CD1c-positive myeloid dendritic cell (primary cell): ENCODE data around the gene CTDSPL.

Experiments
- DNase-seq: peaks from one replicate; pipeline ENCODE4 v3.0.0-alpha.2; 2016; ENCODE audit errors: extremely low spot score

The CTDSPL gene

DNA sequence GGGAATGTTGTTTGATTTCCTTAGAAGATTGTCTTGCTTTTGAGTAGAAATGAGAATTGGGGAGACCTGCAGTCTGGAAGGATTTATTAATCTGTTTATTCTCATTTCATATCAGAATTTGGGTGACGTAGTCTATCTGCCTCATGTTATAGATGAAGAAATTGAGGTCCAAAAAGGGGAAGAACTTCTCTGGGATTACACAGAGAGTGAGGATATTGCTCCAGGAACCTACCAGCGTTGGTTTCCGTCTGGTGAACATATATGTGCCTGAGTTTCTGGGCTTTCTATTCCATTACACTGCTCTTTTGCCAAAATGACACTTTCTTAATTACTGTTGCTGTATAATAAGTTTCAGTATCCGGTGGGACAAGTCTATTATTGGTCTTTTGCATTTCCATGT lies 51.8 kb downstream of the CTDSPL start:
- peak; percentile 15 for DNase-seq

DNA sequence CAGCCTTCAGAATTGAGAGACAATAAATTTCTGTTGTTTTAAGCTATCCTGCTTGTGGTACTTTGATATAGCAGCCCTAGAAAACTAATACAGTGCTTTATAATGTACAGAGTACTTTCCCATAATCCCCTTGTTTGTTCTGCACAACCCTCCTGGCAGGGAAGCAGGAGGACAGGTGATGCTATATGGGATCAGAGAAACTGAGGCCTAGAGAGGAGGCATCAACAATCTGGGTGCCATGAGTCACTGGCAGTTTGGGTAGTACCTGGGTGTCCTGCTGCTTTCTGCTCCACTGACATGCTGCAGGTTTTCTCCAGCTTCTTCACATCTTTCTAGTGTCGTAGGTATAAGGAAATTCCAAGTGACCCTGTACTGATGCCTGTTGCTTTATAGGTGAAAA lies 55.0 kb downstream of the CTDSPL start:
- DNase-seq = no peak

DNA sequence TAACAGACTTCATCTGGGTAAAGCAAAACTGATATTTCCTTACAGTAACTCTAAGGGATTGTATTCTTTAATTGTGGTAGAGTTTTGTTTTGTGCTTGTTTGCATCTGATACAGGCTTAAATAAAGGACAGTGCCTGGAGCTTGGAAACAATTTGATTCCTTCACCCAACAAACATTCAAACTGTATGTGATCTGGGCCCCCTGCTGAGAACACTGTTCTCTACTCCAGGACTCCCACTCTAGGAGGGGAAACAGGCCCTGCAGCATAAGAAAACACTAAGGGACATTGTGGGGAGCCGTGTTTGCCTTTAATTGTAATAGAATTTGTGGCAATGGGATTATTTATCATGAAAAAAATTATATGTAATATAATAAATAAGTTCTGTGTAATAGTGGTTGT lies 56.9 kb downstream of the CTDSPL start:
- no peak for DNase-seq

DNA sequence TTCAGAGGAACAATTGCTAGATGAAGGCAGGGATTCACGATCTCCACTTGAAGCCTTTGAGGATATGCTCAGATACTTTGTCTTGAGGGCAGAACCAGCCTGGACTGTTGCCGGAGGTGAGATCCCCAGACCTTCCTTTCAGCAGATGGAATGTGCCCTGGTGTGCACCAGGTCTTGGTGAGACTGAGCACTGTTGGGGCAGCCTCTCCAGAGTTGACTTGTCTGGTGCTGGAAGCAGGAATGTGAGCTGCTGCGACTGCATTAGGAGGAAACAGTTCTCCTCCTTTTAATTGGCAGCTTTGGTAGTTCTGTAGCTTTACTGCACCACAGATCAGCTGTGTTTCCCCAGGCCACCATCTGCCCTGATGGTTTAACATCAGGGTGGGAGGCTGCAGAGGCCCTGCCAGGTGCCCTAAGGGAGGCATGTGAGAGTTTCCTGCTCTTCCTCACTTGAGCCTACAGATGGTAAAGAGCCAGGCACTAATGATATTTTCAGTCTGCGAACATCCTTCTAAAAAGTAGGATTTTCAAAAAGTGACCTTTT lies 58.5 kb downstream of the CTDSPL start:
- no peak for DNase-seq

DNA sequence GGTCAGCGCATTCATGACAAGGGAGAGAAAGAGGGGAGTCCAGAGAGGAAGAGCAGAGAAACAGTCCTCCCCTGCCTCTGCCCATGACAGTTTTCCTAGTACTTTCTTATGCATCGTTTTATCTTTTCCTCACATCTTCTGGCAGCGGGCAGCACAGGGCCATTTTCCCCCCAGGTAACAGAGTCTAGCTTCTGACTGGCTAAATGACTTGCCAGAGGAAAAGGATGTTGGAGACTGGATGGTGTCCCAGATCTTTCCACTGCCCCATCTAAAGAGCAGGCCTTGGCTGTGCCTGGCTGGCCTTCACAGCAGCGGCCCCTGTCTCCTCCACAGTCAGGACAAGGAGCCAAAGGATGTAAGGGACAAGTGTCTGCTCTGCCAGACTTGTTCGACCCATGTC lies 59.3 kb downstream of the CTDSPL start:
- DNase-seq = no peak

DNA sequence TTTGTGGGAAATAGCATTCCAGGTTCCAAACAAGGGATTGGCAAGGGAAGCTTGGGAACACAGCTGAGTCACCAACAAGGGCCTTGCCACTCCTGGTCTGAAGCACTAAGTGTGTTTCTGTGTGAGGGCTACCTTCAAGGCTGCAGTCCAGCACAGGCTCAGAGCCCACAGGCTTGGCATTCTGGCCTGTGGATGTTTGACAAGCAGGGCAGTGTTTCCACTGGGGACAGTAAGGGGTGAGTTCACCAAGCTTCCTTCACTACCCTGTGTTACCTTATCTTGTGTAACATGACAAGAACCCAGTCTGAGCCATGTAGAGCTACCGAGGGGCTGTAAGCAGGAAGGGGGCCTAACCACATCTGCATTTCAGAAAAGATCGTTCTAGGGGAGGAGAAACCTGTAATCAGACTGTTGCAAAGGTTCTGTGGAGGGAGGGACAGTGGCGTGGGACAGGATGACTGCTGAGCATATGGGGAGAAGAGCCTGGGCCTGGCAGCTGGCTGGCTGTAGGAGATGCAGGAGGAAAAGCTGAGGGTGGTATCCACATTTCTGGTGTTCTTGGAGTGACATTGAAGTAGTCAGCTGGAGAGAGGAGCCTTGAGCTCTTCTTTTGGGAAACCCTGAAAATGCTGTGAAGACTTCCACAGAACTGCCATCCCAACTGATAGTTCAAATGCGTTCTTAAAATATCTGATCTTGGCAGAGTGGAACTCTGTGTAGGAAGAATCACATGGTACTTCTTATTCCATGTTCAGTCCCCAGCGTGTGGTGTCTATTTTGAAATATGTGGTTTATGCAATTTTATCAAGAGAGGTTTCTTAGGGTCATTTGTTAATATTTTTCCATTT lies 61.3 kb downstream of the CTDSPL start:
- DNase-seq = no peak

DNA sequence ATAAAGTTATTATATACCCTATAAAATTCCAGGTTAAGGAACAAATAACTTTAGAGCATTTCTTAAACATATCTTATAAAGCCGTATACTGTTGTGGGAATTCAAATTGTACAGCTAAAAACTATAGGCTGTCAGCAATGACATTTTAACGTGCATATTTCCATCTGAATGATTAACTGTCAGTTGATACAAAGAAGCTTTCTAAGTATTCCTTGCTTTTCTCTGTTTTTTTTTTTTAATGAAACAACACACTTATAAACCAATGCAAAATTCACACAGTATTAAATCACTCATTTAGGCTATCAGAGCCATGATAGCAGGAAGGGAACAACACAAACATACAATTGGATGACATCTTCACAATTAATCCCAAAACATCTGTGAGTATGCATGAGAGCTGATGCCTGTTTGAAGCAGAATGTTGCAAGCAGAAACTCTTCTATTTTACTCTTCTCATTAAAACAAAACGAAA lies 61.9 kb downstream of the CTDSPL start:
- no peak for DNase-seq

DNA sequence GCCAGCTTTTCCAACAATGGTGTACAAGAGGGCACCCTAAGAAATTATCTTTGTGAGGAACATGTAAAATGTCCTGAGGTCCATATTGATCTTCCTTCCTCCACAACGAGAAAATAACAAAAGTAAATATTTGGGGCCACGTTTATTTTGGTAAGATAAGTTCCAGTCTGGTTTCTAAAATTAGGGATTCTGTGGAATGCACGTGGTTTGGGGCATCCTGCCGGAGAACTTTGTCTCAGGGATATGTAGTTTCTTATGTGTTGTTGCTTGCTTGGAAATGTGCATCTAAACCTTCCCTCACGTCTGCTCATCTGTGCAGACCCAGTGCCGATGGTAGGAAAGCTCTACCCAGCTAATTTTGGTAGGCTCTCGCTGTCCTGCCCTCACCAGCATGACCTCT lies 62.8 kb downstream of the CTDSPL start:
- DNase-seq = no peak

DNA sequence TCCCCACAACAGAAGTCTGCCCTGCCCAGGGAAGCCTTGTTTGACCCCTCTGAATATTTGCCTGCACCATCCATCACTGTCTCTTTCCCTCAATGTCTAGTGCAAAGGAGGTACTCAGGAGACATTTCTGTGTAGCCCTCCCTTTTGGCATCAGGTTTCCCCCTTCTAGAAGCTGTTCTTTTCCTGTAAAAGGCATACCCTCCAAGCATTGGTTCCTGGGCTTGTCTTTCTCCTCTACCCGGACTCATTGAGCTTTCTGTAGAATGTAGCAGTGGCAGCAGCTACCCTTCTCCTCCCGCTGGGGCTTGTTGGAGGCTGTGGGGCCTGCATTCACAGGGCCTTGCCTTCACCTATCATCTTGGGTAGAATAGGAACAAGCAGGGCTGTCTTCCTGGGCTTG lies 63.5 kb downstream of the CTDSPL start:
- no peak for DNase-seq

DNA sequence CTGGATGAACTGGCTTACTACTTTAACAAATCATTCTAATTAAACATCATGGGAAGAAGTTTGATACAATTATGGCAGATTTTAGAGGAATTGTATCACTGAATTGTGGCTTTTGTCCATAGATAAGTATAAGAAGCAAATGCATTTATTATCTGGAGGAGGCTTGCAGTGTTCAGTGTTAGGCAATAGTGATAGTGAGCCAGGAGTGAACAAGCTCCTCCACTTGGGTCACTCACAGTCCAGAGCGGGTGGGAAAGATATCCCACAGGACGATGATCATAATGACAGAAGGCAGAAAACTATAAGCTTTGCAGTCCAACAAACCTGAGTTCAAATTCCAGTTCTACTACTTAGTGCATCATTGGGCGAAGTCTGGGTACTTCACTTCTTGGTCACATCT lies 64.9 kb downstream of the CTDSPL start:
- DNase-seq = no peak

DNA sequence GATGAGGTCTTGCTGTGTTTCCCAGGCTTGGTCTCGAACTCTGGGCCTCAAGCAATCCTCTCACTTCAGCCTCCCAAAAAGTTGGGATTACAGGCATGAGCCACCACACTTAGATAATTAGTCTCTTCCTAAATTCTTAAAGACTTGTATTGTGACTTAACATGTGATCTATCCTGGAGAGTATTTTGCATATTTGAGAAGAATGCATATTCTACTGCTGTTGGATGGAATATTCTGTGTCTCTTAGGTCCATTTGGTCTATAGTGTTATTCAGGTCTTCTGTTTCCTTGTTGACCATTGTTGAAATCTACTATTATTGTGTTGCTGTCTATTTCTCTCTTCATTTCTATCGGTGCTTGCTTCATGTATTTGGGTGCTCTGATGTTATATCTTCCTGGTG lies 68.8 kb downstream of the CTDSPL start:
- no peak for DNase-seq

DNA sequence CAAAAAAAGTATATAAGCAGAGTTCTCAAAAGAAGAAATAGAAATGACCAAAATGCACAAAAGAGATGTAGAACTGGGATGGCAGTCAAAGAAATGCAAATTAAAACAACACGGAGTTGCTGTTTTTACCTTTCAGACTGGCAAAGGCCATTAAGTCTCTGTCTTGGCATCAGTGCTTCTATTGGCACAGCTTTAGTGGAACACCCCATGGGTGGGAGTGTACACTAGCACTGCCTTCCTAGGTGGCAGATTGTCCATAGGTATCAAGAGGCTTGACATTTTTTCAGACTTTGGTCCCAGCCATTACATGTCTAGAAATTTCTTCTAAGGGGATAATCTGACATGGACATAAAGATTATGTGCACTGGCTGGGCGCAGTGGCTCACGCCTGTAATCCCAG lies 70.8 kb downstream of the CTDSPL start:
- DNase-seq = no peak

DNA sequence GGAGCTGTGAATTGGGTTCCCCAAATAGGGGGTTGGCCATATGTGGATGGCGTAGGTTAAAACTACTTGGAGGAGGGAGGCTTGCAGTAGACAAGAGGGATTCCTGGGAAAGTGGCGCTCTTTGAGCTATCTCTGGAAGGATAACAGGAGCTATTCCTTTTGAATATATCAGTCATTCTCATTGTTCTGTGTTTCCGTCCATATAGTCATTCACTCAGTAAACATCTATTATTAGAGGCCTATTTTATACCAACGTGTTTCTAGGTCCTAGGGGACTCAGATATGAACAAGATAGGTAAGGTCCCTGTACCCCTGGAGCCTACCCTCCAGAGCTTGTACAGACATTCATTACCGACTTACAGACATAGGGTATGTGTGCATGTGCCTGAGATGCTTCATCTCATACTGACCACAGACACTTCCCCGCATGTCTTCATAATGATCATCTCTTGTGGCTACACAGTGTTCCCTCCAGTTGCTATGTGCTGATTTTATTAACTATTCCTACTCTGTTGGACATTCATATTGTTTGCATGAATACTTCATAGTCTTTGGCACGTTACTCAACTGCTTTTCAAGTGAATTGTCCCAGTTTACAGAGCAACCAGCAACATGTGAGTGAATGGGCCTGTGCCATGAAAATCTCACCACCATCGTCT lies 73.1 kb downstream of the CTDSPL start:
- DNase-seq = no peak

DNA sequence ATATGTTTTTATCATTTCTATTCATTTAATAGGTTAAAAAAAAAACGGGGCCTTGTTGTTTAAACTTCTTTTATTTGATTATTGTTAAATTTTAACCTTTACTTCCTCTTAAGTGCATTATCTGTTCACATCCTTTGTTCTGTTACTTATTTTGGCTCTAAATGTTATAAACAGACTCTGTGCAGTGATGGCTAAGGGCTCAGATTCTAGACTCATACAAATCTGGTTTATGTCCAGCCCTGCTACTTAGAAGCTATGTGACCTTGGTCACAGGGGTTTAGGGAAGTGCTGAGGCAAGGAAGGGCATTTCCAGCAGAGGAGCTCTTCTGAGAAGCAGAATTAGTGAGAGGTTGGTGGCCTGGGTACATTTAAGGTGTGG lies 73.6 kb downstream of the CTDSPL start:
- DNase-seq = no peak

DNA sequence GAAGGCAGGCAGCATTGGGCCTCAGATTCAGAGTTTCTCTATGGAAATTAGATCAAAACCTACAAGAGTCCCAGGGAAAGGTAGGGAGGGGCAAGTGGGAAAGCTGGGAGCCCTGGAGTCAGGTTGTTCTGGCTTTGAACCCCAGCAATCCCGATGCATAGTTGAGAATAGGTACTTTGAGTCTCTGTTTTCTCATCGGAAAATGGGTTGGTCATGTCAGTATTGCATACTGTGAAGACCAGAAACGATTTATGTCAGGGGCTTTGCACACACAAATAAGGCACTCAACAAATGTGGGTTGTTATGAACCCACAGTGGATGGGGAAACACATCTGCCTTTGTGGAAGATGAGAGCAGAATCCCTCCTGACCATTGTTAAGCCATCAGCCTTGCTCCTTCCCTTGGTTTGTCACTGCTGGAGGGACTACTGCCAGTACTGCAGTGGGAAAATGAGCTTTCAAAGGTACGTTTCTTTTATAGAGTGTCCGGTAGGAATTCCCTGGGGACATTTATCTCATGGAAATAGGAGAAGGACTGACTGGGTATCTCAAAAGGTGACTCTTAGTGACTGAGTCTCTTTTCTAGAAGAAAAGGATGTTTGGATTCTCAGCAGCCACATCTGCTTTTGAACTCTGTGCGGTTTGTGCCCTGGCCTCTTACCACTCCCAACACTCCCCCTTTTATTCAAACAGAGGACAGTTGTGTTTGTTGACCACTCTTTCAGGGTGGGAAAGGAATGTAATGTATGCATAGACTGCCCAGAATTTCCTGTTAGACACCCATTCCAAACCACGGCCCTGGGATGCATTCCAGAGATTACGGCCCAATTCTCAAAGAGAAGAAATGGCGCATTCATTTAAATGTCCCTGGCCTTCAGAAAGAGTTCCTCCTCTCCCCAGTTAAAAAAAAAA lies 74.3 kb downstream of the CTDSPL start:
- no peak for DNase-seq

DNA sequence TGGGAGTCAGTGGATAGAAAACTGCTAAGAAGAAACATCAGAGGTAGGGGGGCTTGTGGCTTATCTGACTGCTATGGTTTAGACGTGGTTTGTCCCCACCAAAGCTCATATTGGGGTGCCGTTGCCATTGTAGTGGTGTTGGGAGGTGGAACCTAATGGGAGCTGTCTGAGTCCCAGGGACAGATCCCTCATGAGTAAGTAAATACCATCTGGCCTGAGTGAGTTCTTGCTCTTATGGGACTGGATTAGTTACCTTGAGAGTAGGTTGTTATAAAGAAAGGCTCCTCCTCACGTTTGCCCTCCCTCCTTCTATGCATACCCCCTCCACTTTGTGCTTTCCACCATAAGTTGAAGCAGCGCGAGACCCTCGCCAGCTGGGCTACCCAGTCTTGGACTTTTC lies 75.5 kb downstream of the CTDSPL start:
- no peak for DNase-seq

DNA sequence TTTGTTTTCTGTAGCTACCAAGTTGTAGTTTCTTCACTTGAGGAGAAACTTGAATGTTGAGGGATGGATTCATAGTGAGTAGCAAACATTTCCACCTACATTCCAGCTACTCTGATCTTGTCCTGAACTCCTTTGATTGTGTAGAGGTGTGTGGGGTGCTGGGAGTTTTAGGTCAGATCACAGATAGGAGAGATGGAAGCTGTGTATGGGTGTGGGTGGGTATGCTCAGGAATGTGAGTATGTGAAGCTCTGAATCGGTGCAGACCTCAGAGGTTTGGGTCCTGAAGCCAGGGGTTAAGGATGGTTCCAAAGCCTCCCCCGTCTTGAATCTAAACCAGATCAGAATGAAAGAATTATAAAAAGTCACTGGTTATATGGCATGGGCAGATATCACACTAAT lies 76.3 kb downstream of the CTDSPL start:
- DNase-seq = no peak

DNA sequence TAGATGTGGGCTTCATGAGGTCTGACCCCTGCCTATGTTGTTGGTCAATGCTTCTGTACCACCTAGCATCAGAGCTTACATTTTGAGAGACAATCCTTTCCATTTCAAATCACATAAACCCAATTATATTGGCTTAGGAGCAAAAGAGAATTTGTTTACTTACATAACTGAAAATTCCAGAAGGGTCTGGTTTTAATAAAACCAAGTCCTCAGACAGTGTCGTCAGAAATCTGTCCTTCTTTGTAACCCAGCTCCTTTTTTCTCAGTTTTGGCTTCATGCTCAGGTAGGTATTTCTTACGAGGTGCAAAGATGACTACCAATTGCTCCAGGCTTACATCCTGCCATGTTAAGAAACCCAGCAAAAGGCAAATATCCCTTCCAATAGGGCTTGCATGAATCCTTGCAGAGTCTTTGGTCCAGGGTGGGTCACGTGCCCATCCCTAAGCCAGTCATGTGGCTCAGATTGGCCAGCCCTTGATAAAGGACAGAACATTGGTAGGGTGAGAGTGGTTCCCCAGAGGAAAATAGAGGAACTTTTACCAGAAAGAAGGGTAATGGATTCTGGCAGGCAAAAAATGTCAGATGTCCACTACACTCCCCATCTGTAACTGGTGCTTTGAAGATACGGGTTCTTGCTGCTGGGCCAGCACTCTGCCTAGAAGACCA lies 78.7 kb downstream of the CTDSPL start:
- no peak for DNase-seq

DNA sequence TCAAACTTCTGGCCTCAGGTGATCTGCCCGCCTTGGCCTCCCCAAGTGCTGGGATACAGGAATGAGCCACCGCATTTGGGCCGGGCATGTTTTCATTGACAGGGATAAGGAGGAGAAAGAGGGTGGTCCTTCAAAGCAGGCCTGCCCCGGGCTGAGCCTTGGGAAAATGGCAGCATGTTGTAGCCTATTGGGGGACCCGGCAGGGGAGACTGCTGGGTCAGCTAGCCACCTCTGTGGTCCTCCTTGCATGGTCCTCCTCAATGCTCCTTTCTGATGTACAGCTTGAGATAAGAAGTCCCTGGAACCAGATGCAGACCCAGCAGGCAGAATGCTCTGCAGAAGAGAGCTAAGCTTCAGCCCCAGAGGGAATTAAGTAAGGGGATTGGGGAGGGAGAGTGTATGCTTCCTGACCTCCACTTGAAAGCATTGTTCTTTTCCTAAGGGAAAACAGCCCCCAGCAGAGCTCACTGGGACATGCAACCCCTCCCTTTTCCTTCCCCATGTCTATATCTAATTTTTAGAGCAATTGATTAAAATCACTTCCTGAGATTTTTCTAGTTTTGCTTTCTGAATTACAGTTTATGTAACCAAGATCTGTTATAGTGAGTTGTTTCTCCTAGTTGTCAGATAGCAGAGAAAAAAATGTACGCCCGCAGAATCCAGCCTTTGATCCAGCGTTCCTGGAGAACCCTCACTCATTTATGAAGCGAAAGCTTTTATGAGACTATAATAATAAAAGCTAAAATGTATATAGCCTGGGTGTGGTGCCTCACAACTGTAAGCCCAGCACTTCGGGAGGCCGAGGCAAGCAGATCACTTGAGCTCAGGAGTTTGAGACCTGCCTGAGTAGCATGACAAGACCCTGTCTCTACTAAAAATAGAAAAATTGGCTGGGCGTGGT lies 80.2 kb downstream of the CTDSPL start:
- no peak for DNase-seq

DNA sequence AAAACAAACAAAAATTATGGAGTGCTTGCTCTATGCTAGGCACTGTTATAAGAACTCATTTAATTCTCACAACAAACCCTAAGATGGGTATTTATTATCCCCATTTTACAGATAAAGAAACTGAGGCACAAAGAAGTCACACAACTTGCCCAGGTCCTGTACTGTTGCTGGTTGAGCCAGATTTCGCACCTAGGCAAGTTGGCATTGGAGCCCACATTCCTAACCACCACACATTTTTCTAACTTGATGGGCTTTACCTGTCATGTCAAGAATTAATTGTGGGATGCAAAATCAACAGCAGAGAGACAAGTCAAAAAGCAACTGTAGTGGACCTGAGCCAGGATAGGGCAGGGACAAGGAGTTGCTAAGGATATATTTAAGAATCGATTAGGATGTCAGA lies 81.0 kb downstream of the CTDSPL start:
- no peak for DNase-seq

DNA sequence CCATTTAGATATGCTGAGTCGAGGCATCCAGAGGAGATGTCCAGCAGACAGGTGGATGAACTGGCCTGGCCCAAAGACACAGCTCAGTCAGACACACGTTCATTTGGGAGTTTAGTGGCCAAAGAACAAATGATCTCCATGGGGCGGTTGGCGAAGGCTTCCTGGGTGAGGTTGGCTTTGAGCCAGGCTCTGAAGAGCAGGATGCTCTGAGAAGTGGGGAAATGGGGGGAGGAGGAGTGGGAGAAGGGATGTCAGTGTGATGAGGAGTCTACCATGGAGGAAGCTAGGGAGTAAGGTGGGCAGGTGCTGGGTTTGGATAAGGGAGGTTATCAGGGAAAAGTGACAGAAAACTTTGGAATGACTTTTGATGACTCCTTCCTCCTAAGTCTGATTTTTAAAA lies 81.4 kb downstream of the CTDSPL start:
- DNase-seq = no peak
